Measurements from ENCODE around the gene SRC.

The SRC gene

GRCh38 chr20:37425103-37425625, 79.2 kb downstream of the SRC start:
- no peak overlapping the region for H3K4me3 ChIP-seq
- H3K9ac ChIP-seq (ENCODE audit: insufficient read length), result no peak overlapping the region
- no peak overlapping the region for H3K27ac ChIP-seq
- DNase-seq (ENCODE audit: low read depth, low spot score), result no peak
- TF ChIP-seq POLR2AphosphoS5 (IDR thresholded peaks at IDR 0.05; ENCODE audit: borderline replicate concordance, low read depth, low read length) (no peak), EZH2 (IDR thresholded peaks at IDR 0.05) (no peak), FOXP2 (optimal IDR thresholded peaks at IDR 0.05; ENCODE audit: control extremely low read depth, extremely low read length, insufficient read depth) (no peak)
- no peaks in the 10 kb centered on the region for H3K36me3 ChIP-seq (ENCODE audit: insufficient read depth, low read length)
- H3K9me3 ChIP-seq (ENCODE audit: low read depth, low read length), result no peaks in the 10 kb centered on the region

- TF ChIP-seq POLR2AphosphoS5 (IDR thresholded peaks at IDR 0.05; ENCODE audit: borderline replicate concordance, low read depth, low read length) (no peak), FOXP2 (optimal IDR thresholded peaks at IDR 0.05; ENCODE audit: control extremely low read depth, extremely low read length, insufficient read depth) (no peak), EZH2 (IDR thresholded peaks at IDR 0.05) (no peak)
- no peak overlapping the region for H3K4me3 ChIP-seq
- no peak for DNase-seq (ENCODE audit: low read depth, low spot score)
- H3K36me3 ChIP-seq (ENCODE audit: insufficient read depth, low read length), result no peaks in the 10 kb centered on the region
- H3K9me3 ChIP-seq (ENCODE audit: low read depth, low read length), result no peaks in the 10 kb centered on the region
- H3K27ac ChIP-seq, result no peak overlapping the region
- no peak overlapping the region for H3K9ac ChIP-seq (ENCODE audit: insufficient read length)
Observed at GRCh38 chr20:37426106-37426505, 80.2 kb downstream of the SRC start.

GRCh38 chr20:37426978-37427377, 81.0 kb downstream of the SRC start:
- no peaks in the 10 kb centered on the region for H3K36me3 ChIP-seq (ENCODE audit: insufficient read depth, low read length)
- no peak overlapping the region for H3K9ac ChIP-seq (ENCODE audit: insufficient read length)
- no peak for TF ChIP-seq FOXP2 (optimal IDR thresholded peaks at IDR 0.05; ENCODE audit: control extremely low read depth, extremely low read length, insufficient read depth)
- TF ChIP-seq EZH2 (IDR thresholded peaks at IDR 0.05), result no peak
- no peak for TF ChIP-seq POLR2AphosphoS5 (IDR thresholded peaks at IDR 0.05; ENCODE audit: borderline replicate concordance, low read depth, low read length)
- DNase-seq (ENCODE audit: low read depth, low spot score), result no peak
- H3K9me3 ChIP-seq (ENCODE audit: low read depth, low read length), result no peaks in the 10 kb centered on the region
- H3K27ac ChIP-seq, result no peak overlapping the region
- no peak overlapping the region for H3K4me3 ChIP-seq

- Histone ChIP-seq H3K27ac (no peak overlapping the region), H3K36me3 (ENCODE audit: insufficient read depth, low read length) (no peaks in the 10 kb centered on the region), H3K9me3 (ENCODE audit: low read depth, low read length) (no peaks in the 10 kb centered on the region), H3K9ac (ENCODE audit: insufficient read length) (no peak overlapping the region), H3K4me3 (no peak overlapping the region)
- no peak for TF ChIP-seq EZH2 (IDR thresholded peaks at IDR 0.05)
- TF ChIP-seq POLR2AphosphoS5 (IDR thresholded peaks at IDR 0.05; ENCODE audit: borderline replicate concordance, low read depth, low read length), result no peak
- DNase-seq (ENCODE audit: low read depth, low spot score), result no peak
Observed at GRCh38 chr20:37430044-37430443, 84.1 kb downstream of the SRC start.

- no peaks in the 10 kb centered on the region for H3K36me3 ChIP-seq (ENCODE audit: insufficient read depth, low read length)
- H3K27ac ChIP-seq, result no peak overlapping the region
- DNase-seq (ENCODE audit: low read depth, low spot score), result no peak
- no peak overlapping the region for H3K9ac ChIP-seq (ENCODE audit: insufficient read length)
- no peak overlapping the region for H3K4me3 ChIP-seq
- TF ChIP-seq EZH2 (IDR thresholded peaks at IDR 0.05) (no peak), FOXP2 (optimal IDR thresholded peaks at IDR 0.05; ENCODE audit: control extremely low read depth, extremely low read length, insufficient read depth) (no peak), POLR2AphosphoS5 (IDR thresholded peaks at IDR 0.05; ENCODE audit: borderline replicate concordance, low read depth, low read length) (no peak)
- H3K9me3 ChIP-seq (ENCODE audit: low read depth, low read length), result no peaks in the 10 kb centered on the region
Observed at GRCh38 chr20:37430778-37431460, 85.0 kb downstream of the SRC start.

DNA sequence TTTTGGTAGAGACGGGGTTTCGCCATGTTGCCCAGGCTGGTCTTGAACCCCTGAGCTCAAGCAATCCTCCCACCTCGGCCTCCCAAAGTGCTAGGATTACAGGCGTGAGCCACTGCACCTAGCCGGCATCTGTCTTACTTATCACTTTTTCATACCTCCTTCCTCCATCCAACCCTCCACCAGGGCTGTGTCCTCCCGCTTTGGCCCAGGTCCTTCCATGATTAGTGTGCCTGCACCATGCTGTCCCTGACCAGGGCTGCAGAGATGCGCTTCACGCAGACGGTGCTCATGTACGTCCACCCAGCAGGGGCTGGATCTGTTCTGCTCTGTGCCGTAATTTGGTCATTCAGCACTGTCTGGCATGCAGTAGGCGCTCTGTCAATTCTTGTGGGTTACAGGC, 85.8 kb downstream of the SRC start:
- no peaks in the 10 kb centered on the region for H3K9me3 ChIP-seq (ENCODE audit: low read depth, low read length)
- H3K27ac ChIP-seq, result no peak overlapping the region
- no peak overlapping the region for H3K4me3 ChIP-seq
- no peak overlapping the region for H3K9ac ChIP-seq (ENCODE audit: insufficient read length)
- no peak for TF ChIP-seq EZH2 (IDR thresholded peaks at IDR 0.05)
- TF ChIP-seq FOXP2 (optimal IDR thresholded peaks at IDR 0.05; ENCODE audit: control extremely low read depth, extremely low read length, insufficient read depth), result no peak
- no peak for TF ChIP-seq POLR2AphosphoS5 (IDR thresholded peaks at IDR 0.05; ENCODE audit: borderline replicate concordance, low read depth, low read length)
- no peak for DNase-seq (ENCODE audit: low read depth, low spot score)
- H3K36me3 ChIP-seq (ENCODE audit: insufficient read depth, low read length), result no peaks in the 10 kb centered on the region

DNA sequence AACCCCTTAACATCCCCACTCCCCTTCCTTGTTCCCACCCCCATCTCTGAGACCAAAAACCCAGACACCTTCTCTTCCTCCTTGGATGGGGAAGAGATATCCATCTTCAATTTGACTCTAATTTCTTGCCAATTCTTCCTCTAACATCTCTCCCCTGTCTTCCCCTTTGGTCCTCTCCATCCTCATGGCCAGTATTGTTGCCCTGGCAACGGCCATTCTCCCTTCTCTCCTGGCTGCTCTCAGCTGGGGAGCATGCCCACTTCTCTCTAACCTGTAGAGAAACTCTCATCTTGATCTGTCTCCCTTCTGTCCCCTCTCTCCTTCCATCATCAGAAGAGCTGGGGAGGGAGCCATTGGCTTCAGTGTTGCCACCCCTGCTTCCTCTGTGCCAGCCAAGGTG, 86.7 kb downstream of the SRC start:
- DNase-seq (ENCODE audit: low read depth, low spot score), result no peak
- H3K9me3 ChIP-seq (ENCODE audit: low read depth, low read length), result no peaks in the 10 kb centered on the region
- TF ChIP-seq EZH2 (IDR thresholded peaks at IDR 0.05) (no peak), POLR2AphosphoS5 (IDR thresholded peaks at IDR 0.05; ENCODE audit: borderline replicate concordance, low read depth, low read length) (no peak), FOXP2 (optimal IDR thresholded peaks at IDR 0.05; ENCODE audit: control extremely low read depth, extremely low read length, insufficient read depth) (no peak)
- no peak overlapping the region for H3K4me3 ChIP-seq
- no peaks in the 10 kb centered on the region for H3K36me3 ChIP-seq (ENCODE audit: insufficient read depth, low read length)
- no peak overlapping the region for H3K9ac ChIP-seq (ENCODE audit: insufficient read length)
- no peak overlapping the region for H3K27ac ChIP-seq

DNA sequence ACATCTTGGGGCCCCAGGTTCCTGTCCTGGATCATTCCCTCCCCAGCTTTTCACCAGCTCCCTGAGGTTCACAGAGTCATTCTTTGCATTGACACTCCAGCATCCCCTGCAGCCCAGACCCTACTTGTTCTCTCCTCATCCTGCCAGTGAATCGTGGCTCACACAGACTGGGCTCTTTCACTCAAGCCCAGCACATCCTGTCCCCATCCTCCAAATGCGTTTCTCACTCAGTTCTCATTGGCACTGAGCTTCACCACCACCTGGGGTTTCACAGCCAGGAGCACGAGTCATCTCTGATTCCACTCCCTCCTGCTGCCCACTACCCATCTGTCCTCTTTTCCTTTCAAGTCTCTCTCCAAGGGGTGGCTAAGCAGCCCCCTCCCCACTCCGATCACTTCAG, 89.7 kb downstream of the SRC start:
- no peak overlapping the region for H3K4me3 ChIP-seq
- H3K9ac ChIP-seq (ENCODE audit: insufficient read length), result no peak overlapping the region
- no peak for TF ChIP-seq FOXP2 (optimal IDR thresholded peaks at IDR 0.05; ENCODE audit: control extremely low read depth, extremely low read length, insufficient read depth)
- no peak for TF ChIP-seq POLR2AphosphoS5 (IDR thresholded peaks at IDR 0.05; ENCODE audit: borderline replicate concordance, low read depth, low read length)
- TF ChIP-seq EZH2 (IDR thresholded peaks at IDR 0.05), result no peak
- no peak overlapping the region for H3K27ac ChIP-seq
- DNase-seq (ENCODE audit: low read depth, low spot score), result no peak
- no peaks in the 10 kb centered on the region for H3K36me3 ChIP-seq (ENCODE audit: insufficient read depth, low read length)
- no peaks in the 10 kb centered on the region for H3K9me3 ChIP-seq (ENCODE audit: low read depth, low read length)
